Sigmoid colon (tissue), 7 donors: ENCODE measurements around the gene GINS2. TPM values are rescaled to one million over a fixed set of nuclear protein-coding genes. Genes with fewer than 3 reads are reported as not detected.
A peak's percentile ranks its signal among the peaks of the same experiment; 100 is the strongest.

Experiments
- DNase-seq: peaks from one replicate; pipeline ENCODE4 v3.0.0-alpha.2; 2019
- H3K27ac ChIP-seq, 4 donors: fragments of 200-600 bp; sonication (generic); one replicate each; pipeline ENCODE4 v1.5.1; 2016 to 2019; ENCODE audit warnings: mild to moderate bottlenecking in 1 of 4
- H3K27me3 ChIP-seq, 3 donors: fragments of 200-600 bp; sonication (generic); one replicate each; pipeline ENCODE4 v1.5.1; 2019; ENCODE audit warnings: mild to moderate bottlenecking in 1 of 3
- H3K36me3 ChIP-seq, 4 donors: fragments of 200-600 bp; sonication (generic); one replicate each; pipeline ENCODE4 v1.5.1; 2016 to 2019
- H3K4me1 ChIP-seq, 4 donors: fragments of 200-600 bp; sonication (generic); one replicate each; pipeline ENCODE4 v1.5.1; 2017 to 2019
- H3K4me3 ChIP-seq, 4 donors: fragments of 200-600 bp; sonication (generic); one replicate each; pipeline ENCODE4 v1.5.1; 2017 to 2019; ENCODE audit warnings: mild to moderate bottlenecking in 2 of 4, moderate library complexity in 1 of 4
- H3K9me3 ChIP-seq, 4 donors: fragments of 200-600 bp in 3 of 4; sonication (generic) in 3 of 4; one replicate each; pipeline versions ENCODE4 v1.5.1 to v1.6.1; 2013 to 2019
- EP300 ChIP-seq, 4 donors: sonication (generic); formaldehyde crosslinking; IDR thresholded peaks; one replicate each; pipeline ENCODE4 v1.6.1; 2017; ENCODE audit warnings: antibody characterized with exemption in 4 of 4
- POLR2A ChIP-seq, 2 donors: fragments of 450-650 bp; IDR thresholded peaks; one replicate each; pipeline ENCODE4 v1.6.1; 2016; ENCODE audit warnings: antibody characterized with exemption in 2 of 2, mild to moderate bottlenecking in 2 of 2, moderate library complexity in 2 of 2
- POLR2AphosphoS5 ChIP-seq, 4 donors: sonication (generic); formaldehyde crosslinking; IDR thresholded peaks; one replicate each; pipeline ENCODE4 v1.6.1; 2017; ENCODE audit warnings: antibody characterized with exemption in 4 of 4
- WGBS, 2 donors: extraction: QIAGEN DNeasy Blood & Tissue Kit; methylation state at CpG; one replicate each; pipeline ENCODE4 v1.1.7; 2013; 5-methylcytosine and 5-hydroxymethylcytosine counted together
- intact Hi-C: fragments of 100-400 bp; cut with DNase I; formaldehyde crosslinking; loops from one replicate; pipeline ENCODE4 v1.15.1; 2023
- polyA plus RNA-seq, 3 donors: library from polyadenylated mRNA; stranded (reverse); fragments of 200-250 nt; gene quantifications; one replicate each; pipeline ENCODE4 v1.2.3, GENCODE V29; 2013
- total RNA-seq, 4 donors: library from RNA; depleted of rRNA; stranded (reverse); fragments of >200 nt; gene quantifications; one replicate each; pipeline ENCODE4 v1.1.0, GENCODE V29; 2016
- TF ChIP-seq, protein P1 (sequence below), 4 experiments: fragments of 450-650 bp in 3 of 4; fragments of 200-600 bp in 1 of 4; IDR thresholded peaks; one replicate each; pipeline ENCODE4 v1.5.1; 2016 to 2019; ENCODE audit warnings: antibody characterized with exemption in 4 of 4, mild to moderate bottlenecking in 3 of 4, moderate library complexity in 2 of 4
- donor health status: healthy with polysubstance abuse.
- donor health status: Bipolar disorder and iron deficiency.
- donor health status: healthy.

GINS2 gene
- total and polyA plus RNA-seq, 7 donors = 0.16 to 9.6 (median 1.2) TPM; not detected in 1

GRCh38 chr16:85677383-85677967, 11.3 kb downstream of the GINS2 start:
- no peaks in the 10 kb centered on the region for H3K27me3 ChIP-seq
- no peaks in the 10 kb centered on the region for H3K9me3 ChIP-seq
- no peak overlapping the region for H3K4me3 ChIP-seq
- no peak for DNase-seq
- 76 to 86% methylated on average over 6 of the region's 6 CpGs for WGBS, 2 donors
- no peak overlapping the region for H3K27ac ChIP-seq
- intact Hi-C loops = no loop called here
- peaks cover 4 to 62% (median 10%) of the 10 kb centered on the region in 4 donors for H3K36me3 ChIP-seq
- H3K4me1 ChIP-seq = peaks cover 0 to 12% (median 9%) of the 10 kb centered on the region in 4 donors
- TF ChIP-seq, protein P1, sequence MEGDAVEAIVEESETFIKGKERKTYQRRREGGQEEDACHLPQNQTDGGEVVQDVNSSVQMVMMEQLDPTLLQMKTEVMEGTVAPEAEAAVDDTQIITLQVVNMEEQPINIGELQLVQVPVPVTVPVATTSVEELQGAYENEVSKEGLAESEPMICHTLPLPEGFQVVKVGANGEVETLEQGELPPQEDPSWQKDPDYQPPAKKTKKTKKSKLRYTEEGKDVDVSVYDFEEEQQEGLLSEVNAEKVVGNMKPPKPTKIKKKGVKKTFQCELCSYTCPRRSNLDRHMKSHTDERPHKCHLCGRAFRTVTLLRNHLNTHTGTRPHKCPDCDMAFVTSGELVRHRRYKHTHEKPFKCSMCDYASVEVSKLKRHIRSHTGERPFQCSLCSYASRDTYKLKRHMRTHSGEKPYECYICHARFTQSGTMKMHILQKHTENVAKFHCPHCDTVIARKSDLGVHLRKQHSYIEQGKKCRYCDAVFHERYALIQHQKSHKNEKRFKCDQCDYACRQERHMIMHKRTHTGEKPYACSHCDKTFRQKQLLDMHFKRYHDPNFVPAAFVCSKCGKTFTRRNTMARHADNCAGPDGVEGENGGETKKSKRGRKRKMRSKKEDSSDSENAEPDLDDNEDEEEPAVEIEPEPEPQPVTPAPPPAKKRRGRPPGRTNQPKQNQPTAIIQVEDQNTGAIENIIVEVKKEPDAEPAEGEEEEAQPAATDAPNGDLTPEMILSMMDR (IDR thresholded peaks at IDR 0.05) = no peak
- TF ChIP-seq POLR2A (IDR thresholded peaks at IDR 0.05) = no peak
- no peak for TF ChIP-seq EP300 (IDR thresholded peaks at IDR 0.05)
- TF ChIP-seq POLR2AphosphoS5 (IDR thresholded peaks at IDR 0.05) = no peak

GRCh38 chr16:85676466-85676865, 12.3 kb downstream of the GINS2 start:
- Histone ChIP-seq H3K4me1 (peaks cover 0 to 12% (median 9%) of the 10 kb centered on the region in 4 donors), H3K27me3 (no peaks in the 10 kb centered on the region), H3K9me3 (no peaks in the 10 kb centered on the region), H3K36me3 (peaks cover 12 to 72% (median 20%) of the 10 kb centered on the region in 4 donors), H3K27ac (no peak overlapping the region), H3K4me3 (no peak overlapping the region)
- no peak for TF ChIP-seq EP300 (IDR thresholded peaks at IDR 0.05)
- TF ChIP-seq POLR2A (IDR thresholded peaks at IDR 0.05) = no peak
- intact Hi-C loops = no loop called here
- no peak for DNase-seq
- WGBS, 2 donors = 92 to 93% methylated on average over 7 of the region's 7 CpGs

- no peak for DNase-seq
- no peak overlapping the region for H3K27ac ChIP-seq
- peaks cover 0 to 12% (median 9%) of the 10 kb centered on the region in 4 donors for H3K4me1 ChIP-seq
- no peaks in the 10 kb centered on the region for H3K27me3 ChIP-seq
- intact Hi-C loops = no loop called here
- TF ChIP-seq POLR2A (IDR thresholded peaks at IDR 0.05) (no peak), EP300 (IDR thresholded peaks at IDR 0.05) (no peak), POLR2AphosphoS5 (IDR thresholded peaks at IDR 0.05) (no peak)
- TF ChIP-seq, protein P1 (IDR thresholded peaks at IDR 0.05) = no peak
- 49 to 62% methylated on average over 4 of the region's 4 CpGs for WGBS, 2 donors
- H3K9me3 ChIP-seq = no peaks in the 10 kb centered on the region
- no peak overlapping the region for H3K4me3 ChIP-seq
- H3K36me3 ChIP-seq = peaks cover 17 to 81% (median 24%) of the 10 kb centered on the region in 4 donors
Observed at GRCh38 chr16:85675251-85675874, 13.4 kb downstream of the GINS2 start.

- no peak for TF ChIP-seq POLR2AphosphoS5 (IDR thresholded peaks at IDR 0.05)
- no peak for TF ChIP-seq POLR2A (IDR thresholded peaks at IDR 0.05)
- Histone ChIP-seq H3K4me3 (no peak overlapping the region), H3K9me3 (no peaks in the 10 kb centered on the region), H3K36me3 (peaks cover 17 to 86% (median 25%) of the 10 kb centered on the region in 4 donors), H3K27ac (peak overlapping the region in 3 of 4 donors; percentile 55 to 66 (median 61)), H3K27me3 (no peaks in the 10 kb centered on the region), H3K4me1 (peaks cover 0 to 12% (median 9%) of the 10 kb centered on the region in 4 donors)
- no peak for DNase-seq
- WGBS, 2 donors = 81 to 90% methylated on average over 6 of the region's 6 CpGs
- intact Hi-C loops = no loop called here
Observed at GRCh38 chr16:85674828-85675227, 13.9 kb downstream of the GINS2 start.

- peaks cover 18 to 91% (median 28%) of the 10 kb centered on the region in 4 donors for H3K36me3 ChIP-seq
- no peaks in the 10 kb centered on the region for H3K9me3 ChIP-seq
- intact Hi-C loops = no loop called here
- H3K27me3 ChIP-seq = no peaks in the 10 kb centered on the region
- H3K4me3 ChIP-seq = no peak overlapping the region
- peaks cover 0 to 12% (median 9%) of the 10 kb centered on the region in 4 donors for H3K4me1 ChIP-seq
- DNase-seq = no peak
- H3K27ac ChIP-seq = peak overlapping the region in 3 of 4 donors; percentile 55 to 66 (median 61)
- 71 to 87% methylated on average over 4 of the region's 4 CpGs for WGBS, 2 donors
- TF ChIP-seq, protein P1 (IDR thresholded peaks at IDR 0.05) = no peak
- no peak for TF ChIP-seq EP300 (IDR thresholded peaks at IDR 0.05)
- TF ChIP-seq POLR2A (IDR thresholded peaks at IDR 0.05) = no peak
- no peak for TF ChIP-seq POLR2AphosphoS5 (IDR thresholded peaks at IDR 0.05)
Observed at GRCh38 chr16:85674418-85674755, 14.4 kb downstream of the GINS2 start.
